H1 (cell line): ENCODE results near the gene RAG2. TPM values are rescaled to one million over a fixed set of nuclear protein-coding genes. Genes with fewer than 3 reads are reported as not detected.

Experiments used
- polyA plus RNA-seq, 7 experiments: library from polyadenylated mRNA; depleted of rRNA in 3 of 7; stranded (reverse) in 5 of 7; unstranded in 2 of 7; fragments of >200 nt in 5 of 7; fragments of 200-250 nt in 2 of 7; gene quantifications; 1 replicate in 5 of 7; 2 replicates in 1 of 7; 4 replicates in 1 of 7; pipeline versions ENCODE4 v1.2.1 to v1.2.3, GENCODE V29; 2011 to 2013; ENCODE audit warnings: missing spikeins in 2 of 7, mixed read lengths in 2 of 7
- total RNA-seq: library from RNA; stranded (reverse); fragmentation: NEBNext Ultra II Directional; extraction: Animal tissue kit (Norgen Biotek cat#: 25700); gene quantifications from 2 replicates; pipeline ENCODE4 v1.2.1, GENCODE V29; 2021
- TF ChIP-seq, protein P1 (sequence below): fragments of 300-600 bp; sonication (generic); IDR thresholded peaks from 2 replicates; pipeline ENCODE4 v1.7.1; 2012; ENCODE audit warnings: low read length, moderate library complexity, mild to moderate bottlenecking, inconsistent platforms; ENCODE audit not compliant: insufficient replicate concordance

RAG2 gene
- total and polyA plus RNA-seq, 2 of the 8 experiments (the other 6 are each of a cell fraction or from before 2014, with no cell fraction given), result not detected

DNA sequence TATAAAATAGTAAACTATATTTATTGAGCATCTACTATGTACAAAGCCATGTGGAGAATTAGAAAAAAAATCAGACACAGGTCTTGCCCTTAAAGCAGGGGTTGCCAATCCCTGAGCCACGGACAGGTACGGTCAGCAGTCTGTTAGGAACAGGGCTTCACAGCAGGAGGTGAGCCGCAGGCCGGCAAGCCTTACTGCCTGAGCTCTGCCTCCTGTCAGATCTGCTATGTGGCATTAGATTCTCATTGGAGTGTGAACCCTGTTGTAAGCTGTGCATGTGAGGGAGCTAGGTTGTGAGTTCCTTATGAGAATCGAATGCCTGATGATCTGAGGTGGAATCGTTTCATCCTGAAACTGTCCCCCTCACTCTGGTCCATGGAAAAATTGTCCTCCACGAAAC, 2.1 kb upstream of the RAG2 start (continued):
- TF ChIP-seq, protein P1, sequence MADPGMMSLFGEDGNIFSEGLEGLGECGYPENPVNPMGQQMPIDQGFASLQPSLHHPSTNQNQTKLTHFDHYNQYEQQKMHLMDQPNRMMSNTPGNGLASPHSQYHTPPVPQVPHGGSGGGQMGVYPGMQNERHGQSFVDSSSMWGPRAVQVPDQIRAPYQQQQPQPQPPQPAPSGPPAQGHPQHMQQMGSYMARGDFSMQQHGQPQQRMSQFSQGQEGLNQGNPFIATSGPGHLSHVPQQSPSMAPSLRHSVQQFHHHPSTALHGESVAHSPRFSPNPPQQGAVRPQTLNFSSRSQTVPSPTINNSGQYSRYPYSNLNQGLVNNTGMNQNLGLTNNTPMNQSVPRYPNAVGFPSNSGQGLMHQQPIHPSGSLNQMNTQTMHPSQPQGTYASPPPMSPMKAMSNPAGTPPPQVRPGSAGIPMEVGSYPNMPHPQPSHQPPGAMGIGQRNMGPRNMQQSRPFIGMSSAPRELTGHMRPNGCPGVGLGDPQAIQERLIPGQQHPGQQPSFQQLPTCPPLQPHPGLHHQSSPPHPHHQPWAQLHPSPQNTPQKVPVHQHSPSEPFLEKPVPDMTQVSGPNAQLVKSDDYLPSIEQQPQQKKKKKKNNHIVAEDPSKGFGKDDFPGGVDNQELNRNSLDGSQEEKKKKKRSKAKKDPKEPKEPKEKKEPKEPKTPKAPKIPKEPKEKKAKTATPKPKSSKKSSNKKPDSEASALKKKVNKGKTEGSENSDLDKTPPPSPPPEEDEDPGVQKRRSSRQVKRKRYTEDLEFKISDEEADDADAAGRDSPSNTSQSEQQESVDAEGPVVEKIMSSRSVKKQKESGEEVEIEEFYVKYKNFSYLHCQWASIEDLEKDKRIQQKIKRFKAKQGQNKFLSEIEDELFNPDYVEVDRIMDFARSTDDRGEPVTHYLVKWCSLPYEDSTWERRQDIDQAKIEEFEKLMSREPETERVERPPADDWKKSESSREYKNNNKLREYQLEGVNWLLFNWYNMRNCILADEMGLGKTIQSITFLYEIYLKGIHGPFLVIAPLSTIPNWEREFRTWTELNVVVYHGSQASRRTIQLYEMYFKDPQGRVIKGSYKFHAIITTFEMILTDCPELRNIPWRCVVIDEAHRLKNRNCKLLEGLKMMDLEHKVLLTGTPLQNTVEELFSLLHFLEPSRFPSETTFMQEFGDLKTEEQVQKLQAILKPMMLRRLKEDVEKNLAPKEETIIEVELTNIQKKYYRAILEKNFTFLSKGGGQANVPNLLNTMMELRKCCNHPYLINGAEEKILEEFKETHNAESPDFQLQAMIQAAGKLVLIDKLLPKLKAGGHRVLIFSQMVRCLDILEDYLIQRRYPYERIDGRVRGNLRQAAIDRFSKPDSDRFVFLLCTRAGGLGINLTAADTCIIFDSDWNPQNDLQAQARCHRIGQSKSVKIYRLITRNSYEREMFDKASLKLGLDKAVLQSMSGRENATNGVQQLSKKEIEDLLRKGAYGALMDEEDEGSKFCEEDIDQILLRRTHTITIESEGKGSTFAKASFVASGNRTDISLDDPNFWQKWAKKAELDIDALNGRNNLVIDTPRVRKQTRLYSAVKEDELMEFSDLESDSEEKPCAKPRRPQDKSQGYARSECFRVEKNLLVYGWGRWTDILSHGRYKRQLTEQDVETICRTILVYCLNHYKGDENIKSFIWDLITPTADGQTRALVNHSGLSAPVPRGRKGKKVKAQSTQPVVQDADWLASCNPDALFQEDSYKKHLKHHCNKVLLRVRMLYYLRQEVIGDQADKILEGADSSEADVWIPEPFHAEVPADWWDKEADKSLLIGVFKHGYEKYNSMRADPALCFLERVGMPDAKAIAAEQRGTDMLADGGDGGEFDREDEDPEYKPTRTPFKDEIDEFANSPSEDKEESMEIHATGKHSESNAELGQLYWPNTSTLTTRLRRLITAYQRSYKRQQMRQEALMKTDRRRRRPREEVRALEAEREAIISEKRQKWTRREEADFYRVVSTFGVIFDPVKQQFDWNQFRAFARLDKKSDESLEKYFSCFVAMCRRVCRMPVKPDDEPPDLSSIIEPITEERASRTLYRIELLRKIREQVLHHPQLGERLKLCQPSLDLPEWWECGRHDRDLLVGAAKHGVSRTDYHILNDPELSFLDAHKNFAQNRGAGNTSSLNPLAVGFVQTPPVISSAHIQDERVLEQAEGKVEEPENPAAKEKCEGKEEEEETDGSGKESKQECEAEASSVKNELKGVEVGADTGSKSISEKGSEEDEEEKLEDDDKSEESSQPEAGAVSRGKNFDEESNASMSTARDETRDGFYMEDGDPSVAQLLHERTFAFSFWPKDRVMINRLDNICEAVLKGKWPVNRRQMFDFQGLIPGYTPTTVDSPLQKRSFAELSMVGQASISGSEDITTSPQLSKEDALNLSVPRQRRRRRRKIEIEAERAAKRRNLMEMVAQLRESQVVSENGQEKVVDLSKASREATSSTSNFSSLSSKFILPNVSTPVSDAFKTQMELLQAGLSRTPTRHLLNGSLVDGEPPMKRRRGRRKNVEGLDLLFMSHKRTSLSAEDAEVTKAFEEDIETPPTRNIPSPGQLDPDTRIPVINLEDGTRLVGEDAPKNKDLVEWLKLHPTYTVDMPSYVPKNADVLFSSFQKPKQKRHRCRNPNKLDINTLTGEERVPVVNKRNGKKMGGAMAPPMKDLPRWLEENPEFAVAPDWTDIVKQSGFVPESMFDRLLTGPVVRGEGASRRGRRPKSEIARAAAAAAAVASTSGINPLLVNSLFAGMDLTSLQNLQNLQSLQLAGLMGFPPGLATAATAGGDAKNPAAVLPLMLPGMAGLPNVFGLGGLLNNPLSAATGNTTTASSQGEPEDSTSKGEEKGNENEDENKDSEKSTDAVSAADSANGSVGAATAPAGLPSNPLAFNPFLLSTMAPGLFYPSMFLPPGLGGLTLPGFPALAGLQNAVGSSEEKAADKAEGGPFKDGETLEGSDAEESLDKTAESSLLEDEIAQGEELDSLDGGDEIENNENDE, result no peak
